ENCODE measurements around the gene BCL2L14. TPM values are rescaled to one million over a fixed set of nuclear protein-coding genes. Genes with fewer than 3 reads are reported as not detected.

The BCL2L14 gene
- 1.3 TPM for polyA plus RNA-seq (2012; ENCODE audit: missing spikeins)

GRCh38 chr12:12070674-12071656 lies at the start of gene BCL2L14:
Gene BCL2L14 (plus strand): TSS chr12:12070939. CDS start chr12:12079306, 8,367 bp downstream.
- TF ChIP-seq POLR2AphosphoS5 (IDR thresholded peaks at IDR 0.05; ENCODE audit: low read depth, low read length) (no peak), TAF1 (IDR thresholded peaks at IDR 0.05; ENCODE audit: borderline replicate concordance, low read depth, low read length) (no peak), POLR2A (IDR thresholded peaks at IDR 0.05; ENCODE audit: low read depth, low read length) (no peak)
- FAIRE-seq (peak; percentile 66), DNase-seq (ENCODE audit: insufficient read length) (no peak)

- FAIRE-seq (no peak), DNase-seq (ENCODE audit: insufficient read length) (no peak)
- no peak for TF ChIP-seq POLR2AphosphoS5 (IDR thresholded peaks at IDR 0.05; ENCODE audit: low read depth, low read length)
- no peak for TF ChIP-seq TAF1 (IDR thresholded peaks at IDR 0.05; ENCODE audit: borderline replicate concordance, low read depth, low read length)
- no peak for TF ChIP-seq POLR2A (IDR thresholded peaks at IDR 0.05; ENCODE audit: low read depth, low read length)
Observed at GRCh38 chr12:12022306-12022936, 48.3 kb upstream of the BCL2L14 start.

GRCh38 chr12:12023456-12023855 lies 47.3 kb upstream of the BCL2L14 start:
- TF ChIP-seq TAF1 (IDR thresholded peaks at IDR 0.05; ENCODE audit: borderline replicate concordance, low read depth, low read length) (no peak), POLR2A (IDR thresholded peaks at IDR 0.05; ENCODE audit: low read depth, low read length) (no peak)
- DNase-seq (ENCODE audit: insufficient read length) (no peak), FAIRE-seq (peak; percentile 82)

- DNase-seq (ENCODE audit: insufficient read length): no peak
- FAIRE-seq: peak; percentile 98
- TF ChIP-seq POLR2AphosphoS5 (IDR thresholded peaks at IDR 0.05; ENCODE audit: low read depth, low read length) (peak; percentile 44; the same call in 1 of the 2 replicates), POLR2A (IDR thresholded peaks at IDR 0.05; ENCODE audit: low read depth, low read length) (no peak; the same call in 1 of the 2 replicates)
Observed at GRCh38 chr12:12024911-12025682, 45.6 kb upstream of the BCL2L14 start.

- TF ChIP-seq TAF1 (IDR thresholded peaks at IDR 0.05; ENCODE audit: borderline replicate concordance, low read depth, low read length) (no peak), POLR2A (IDR thresholded peaks at IDR 0.05; ENCODE audit: low read depth, low read length) (no peak), POLR2AphosphoS5 (IDR thresholded peaks at IDR 0.05; ENCODE audit: low read depth, low read length) (no peak)
- peak; percentile 5 for FAIRE-seq
- no peak for DNase-seq (ENCODE audit: insufficient read length)
Observed at GRCh38 chr12:12025799-12026386, 44.8 kb upstream of the BCL2L14 start.

- no peak for DNase-seq (ENCODE audit: insufficient read length)
- FAIRE-seq: peak; percentile 84
Observed at GRCh38 chr12:12028668-12029402, 41.9 kb upstream of the BCL2L14 start.

GRCh38 chr12:12029653-12030052 lies 41.1 kb upstream of the BCL2L14 start:
- no peak for DNase-seq (ENCODE audit: insufficient read length)
- no peak for FAIRE-seq
- TF ChIP-seq TAF1 (IDR thresholded peaks at IDR 0.05; ENCODE audit: borderline replicate concordance, low read depth, low read length) (no peak), POLR2A (IDR thresholded peaks at IDR 0.05; ENCODE audit: low read depth, low read length) (no peak), POLR2AphosphoS5 (IDR thresholded peaks at IDR 0.05; ENCODE audit: low read depth, low read length) (no peak)

More at GRCh38 chr12:12028668-12029402, 41.9 kb upstream of the BCL2L14 start:
- no peak for TF ChIP-seq TAF1 (IDR thresholded peaks at IDR 0.05; ENCODE audit: borderline replicate concordance, low read depth, low read length)
- TF ChIP-seq POLR2A (IDR thresholded peaks at IDR 0.05; ENCODE audit: low read depth, low read length): no peak
- TF ChIP-seq POLR2AphosphoS5 (IDR thresholded peaks at IDR 0.05; ENCODE audit: low read depth, low read length): no peak

GRCh38 chr12:12032260-12032791 lies 38.4 kb upstream of the BCL2L14 start:
- DNase-seq (ENCODE audit: insufficient read length) (no peak), FAIRE-seq (peak; percentile 71)
- TF ChIP-seq TAF1 (IDR thresholded peaks at IDR 0.05; ENCODE audit: borderline replicate concordance, low read depth, low read length) (0 out of 2 replicates have a peak, but pooled peaks have one; percentile 35), POLR2AphosphoS5 (IDR thresholded peaks at IDR 0.05; ENCODE audit: low read depth, low read length) (peak; percentile 70), POLR2A (IDR thresholded peaks at IDR 0.05; ENCODE audit: low read depth, low read length) (peak; percentile 76)

DNA sequence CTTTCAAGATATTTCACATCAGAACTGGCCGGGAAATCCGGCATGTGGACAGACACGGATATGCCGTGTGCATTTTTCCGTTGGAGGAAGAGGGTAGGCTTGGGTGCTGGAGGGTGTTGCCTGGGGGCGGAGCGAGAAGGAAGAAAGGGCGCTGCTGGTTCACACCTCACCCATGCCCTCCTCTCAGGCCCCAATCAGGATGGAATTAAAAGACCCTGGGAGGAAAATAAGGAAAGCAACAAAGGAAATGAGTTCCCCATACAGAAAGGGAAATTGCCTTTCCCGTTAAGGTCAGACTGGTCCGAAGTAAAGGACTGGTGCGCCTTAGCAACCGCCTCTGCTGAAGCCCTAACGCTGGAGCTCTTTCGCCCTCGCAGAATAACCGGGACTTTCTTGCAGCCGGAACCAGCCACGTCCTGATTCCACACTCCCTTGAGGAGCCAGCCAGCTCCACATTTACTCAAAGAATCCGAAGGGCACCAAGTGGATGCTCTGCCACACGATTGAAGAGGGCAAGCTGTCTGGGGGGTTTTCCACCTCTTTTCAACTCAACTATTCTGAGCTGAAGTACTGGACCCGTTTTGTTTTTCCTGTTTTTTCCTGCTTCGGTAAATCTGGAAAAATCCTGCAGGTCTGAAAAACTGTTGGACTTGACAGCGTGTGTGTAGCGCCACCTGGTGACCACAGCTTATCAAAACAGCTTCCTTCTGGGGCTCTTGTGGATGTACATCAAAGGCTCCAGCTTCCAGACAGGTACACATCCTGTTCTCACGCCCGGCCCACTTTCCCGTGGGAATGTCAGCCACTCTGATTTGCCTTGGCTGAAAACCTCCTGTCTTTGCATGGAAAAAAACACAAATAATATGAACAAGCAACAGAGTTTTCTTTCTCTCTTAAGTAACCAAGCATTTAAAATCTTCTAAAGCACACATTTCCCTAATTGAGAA lies 37.6 kb upstream of the BCL2L14 start:
- no peak; the same call in none of the 2 replicates for TF ChIP-seq POLR2A (IDR thresholded peaks at IDR 0.05; ENCODE audit: low read depth, low read length)
- TF ChIP-seq POLR2AphosphoS5 (IDR thresholded peaks at IDR 0.05; ENCODE audit: low read depth, low read length): no peak
- TF ChIP-seq TAF1 (IDR thresholded peaks at IDR 0.05; ENCODE audit: borderline replicate concordance, low read depth, low read length): no peak
- peak; percentile 92 for FAIRE-seq
- DNase-seq (ENCODE audit: insufficient read length): no peak

Data from GM12892 (cell line).